ENCODE data around the gene PRKN.

The PRKN gene

DNA sequence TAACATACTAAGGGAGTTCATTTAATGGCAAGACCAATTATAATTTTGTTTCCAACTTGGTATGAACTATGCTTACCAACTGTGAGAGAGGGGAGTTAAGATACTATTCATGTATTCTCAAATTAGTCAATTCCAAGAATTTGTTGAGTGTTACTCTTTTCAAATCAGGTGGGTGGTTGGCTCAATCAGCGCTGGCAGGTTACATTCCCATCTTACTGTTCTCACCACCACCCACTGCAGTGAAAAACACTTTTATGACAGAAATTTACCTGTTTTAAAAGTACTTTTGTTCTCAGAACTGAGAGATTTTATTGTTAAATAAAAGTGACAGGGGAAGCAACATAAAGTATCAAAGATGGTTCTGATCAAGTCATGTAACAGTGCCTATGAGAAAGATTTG is 642.0 kb downstream of the PRKN start:
- no peaks in the 10 kb centered on the region for H3K4me1 ChIP-seq (ENCODE audit: insufficient read depth, low read length)
- H3K9ac ChIP-seq (ENCODE audit: low read depth, low read length) = no peak overlapping the region
- H3K9me3 ChIP-seq (ENCODE audit: insufficient read depth, low read depth, low read length) = no peaks in the 10 kb centered on the region
- H3K27ac ChIP-seq (ENCODE audit: low read length) = no peak overlapping the region
- H3K27me3 ChIP-seq (ENCODE audit: insufficient read depth, low read length) = no peaks in the 10 kb centered on the region
- H3K36me3 ChIP-seq (ENCODE audit: insufficient read depth, low read depth, low read length) = no peaks in the 10 kb centered on the region
- H3K4me3 ChIP-seq (ENCODE audit: low read length) = no peak overlapping the region

DNA sequence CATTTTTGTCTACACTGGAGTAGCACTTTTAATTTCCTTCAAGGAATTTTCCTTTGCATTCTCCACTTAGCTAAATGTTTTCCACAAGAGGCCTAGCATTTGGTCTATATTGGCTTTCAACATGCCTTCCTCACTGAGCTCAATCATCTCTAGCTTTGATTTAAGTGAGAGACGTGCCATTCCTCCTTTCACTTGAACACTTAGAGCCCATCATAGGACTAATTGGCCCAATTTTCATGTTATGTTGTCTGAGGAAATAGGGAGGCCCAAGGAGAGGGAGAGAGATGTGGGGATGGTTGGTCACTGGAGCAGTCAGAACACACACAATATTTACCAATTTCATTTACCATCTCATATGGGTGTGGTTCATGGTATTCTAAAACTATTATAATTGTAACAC is 645.0 kb downstream of the PRKN start:
- Histone ChIP-seq H3K4me1 (ENCODE audit: insufficient read depth, low read length) (no peaks in the 10 kb centered on the region), H3K9me3 (ENCODE audit: insufficient read depth, low read depth, low read length) (no peaks in the 10 kb centered on the region), H3K27me3 (ENCODE audit: insufficient read depth, low read length) (no peaks in the 10 kb centered on the region)

DNA sequence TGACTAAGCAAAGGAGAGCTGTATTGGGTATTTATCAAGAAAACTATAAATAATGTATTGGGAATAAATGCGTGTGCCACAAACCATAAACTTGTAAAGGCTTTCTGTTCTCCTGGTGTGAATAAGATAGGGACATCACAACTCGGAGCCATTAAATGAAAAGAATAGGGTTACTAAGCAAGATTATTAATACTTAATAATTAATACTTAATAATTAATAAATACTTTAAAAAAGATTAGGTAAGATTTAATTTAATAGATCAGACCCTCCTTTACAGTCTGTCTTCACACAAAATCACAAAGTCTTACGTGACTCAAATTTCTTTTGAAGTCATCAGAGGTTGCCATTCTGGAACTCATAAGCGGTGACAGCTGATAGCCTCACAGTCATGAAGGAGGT is 648.9 kb downstream of the PRKN start:
- Histone ChIP-seq H3K9ac (ENCODE audit: low read depth, low read length) (no peak overlapping the region), H3K27ac (ENCODE audit: low read length) (no peak overlapping the region), H3K27me3 (ENCODE audit: insufficient read depth, low read length) (no peaks in the 10 kb centered on the region), H3K9me3 (ENCODE audit: insufficient read depth, low read depth, low read length) (no peaks in the 10 kb centered on the region), H3K36me3 (ENCODE audit: insufficient read depth, low read depth, low read length) (no peaks in the 10 kb centered on the region), H3K4me3 (ENCODE audit: low read length) (no peak overlapping the region), H3K4me1 (ENCODE audit: insufficient read depth, low read length) (no peaks in the 10 kb centered on the region)

More for the DNA sequence above, 645.0 kb downstream of the PRKN start:
- H3K9ac ChIP-seq (ENCODE audit: low read depth, low read length) = no peak overlapping the region
- H3K27ac ChIP-seq (ENCODE audit: low read length) = no peak overlapping the region
- no peak overlapping the region for H3K4me3 ChIP-seq (ENCODE audit: low read length)
- no peaks in the 10 kb centered on the region for H3K36me3 ChIP-seq (ENCODE audit: insufficient read depth, low read depth, low read length)

DNA sequence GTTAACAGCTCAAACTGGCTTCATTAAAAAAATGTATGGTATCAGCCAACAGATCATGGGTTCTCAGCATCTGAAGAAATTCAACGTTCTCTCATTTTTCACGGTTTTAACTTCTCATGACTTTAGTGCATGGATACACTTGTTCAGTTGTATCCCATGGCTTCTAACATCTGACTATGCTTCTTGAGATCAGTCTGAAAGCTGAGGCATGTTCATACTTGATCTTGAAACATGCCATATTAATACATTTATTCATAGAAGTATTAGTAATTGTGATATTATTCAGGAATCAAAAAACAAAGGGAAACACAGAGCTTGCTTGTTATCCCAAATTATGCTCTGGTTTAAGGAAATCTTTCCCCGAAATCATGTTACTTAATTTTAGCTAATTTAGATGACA is 649.4 kb downstream of the PRKN start:
- no peak overlapping the region for H3K4me3 ChIP-seq (ENCODE audit: low read length)
- H3K27me3 ChIP-seq (ENCODE audit: insufficient read depth, low read length) = no peaks in the 10 kb centered on the region
- no peaks in the 10 kb centered on the region for H3K36me3 ChIP-seq (ENCODE audit: insufficient read depth, low read depth, low read length)
- no peak overlapping the region for H3K27ac ChIP-seq (ENCODE audit: low read length)
- H3K9me3 ChIP-seq (ENCODE audit: insufficient read depth, low read depth, low read length) = no peaks in the 10 kb centered on the region
- H3K9ac ChIP-seq (ENCODE audit: low read depth, low read length) = no peak overlapping the region
- H3K4me1 ChIP-seq (ENCODE audit: insufficient read depth, low read length) = no peaks in the 10 kb centered on the region

DNA sequence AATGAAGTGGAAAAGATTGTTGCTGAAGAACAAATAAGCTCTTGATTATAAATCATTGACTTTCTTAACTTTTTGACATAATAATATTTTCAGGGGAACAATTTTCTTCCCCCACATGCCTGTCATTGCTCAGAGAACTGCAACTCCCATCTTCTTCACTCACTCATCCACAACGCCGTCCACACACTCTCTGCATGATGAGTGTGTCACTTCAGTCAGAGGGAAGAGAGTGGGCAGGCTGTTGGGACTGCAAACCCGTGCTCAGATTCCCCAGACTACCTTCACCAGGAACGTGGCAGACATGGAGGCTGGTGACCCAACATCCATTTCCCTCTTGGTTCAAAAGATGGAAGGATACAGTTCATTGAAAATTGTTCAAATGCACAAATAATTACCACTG is 650.8 kb downstream of the PRKN start:
- Histone ChIP-seq H3K9me3 (ENCODE audit: insufficient read depth, low read depth, low read length) (no peaks in the 10 kb centered on the region), H3K27me3 (ENCODE audit: insufficient read depth, low read length) (no peaks in the 10 kb centered on the region), H3K4me3 (ENCODE audit: low read length) (no peak overlapping the region), H3K4me1 (ENCODE audit: insufficient read depth, low read length) (no peaks in the 10 kb centered on the region), H3K27ac (ENCODE audit: low read length) (no peak overlapping the region), H3K36me3 (ENCODE audit: insufficient read depth, low read depth, low read length) (no peaks in the 10 kb centered on the region), H3K9ac (ENCODE audit: low read depth, low read length) (no peak overlapping the region)

GRCh38 chr6:162074641-162075275 is 652.8 kb downstream of the PRKN start:
- H3K4me1 ChIP-seq (ENCODE audit: insufficient read depth, low read length) = no peaks in the 10 kb centered on the region
- no peaks in the 10 kb centered on the region for H3K36me3 ChIP-seq (ENCODE audit: insufficient read depth, low read depth, low read length)
- H3K9me3 ChIP-seq (ENCODE audit: insufficient read depth, low read depth, low read length) = no peaks in the 10 kb centered on the region
- no peaks in the 10 kb centered on the region for H3K27me3 ChIP-seq (ENCODE audit: insufficient read depth, low read length)
- no peak overlapping the region for H3K4me3 ChIP-seq (ENCODE audit: low read length)
- H3K27ac ChIP-seq (ENCODE audit: low read length) = no peak overlapping the region
- no peak overlapping the region for H3K9ac ChIP-seq (ENCODE audit: low read depth, low read length)

DNA sequence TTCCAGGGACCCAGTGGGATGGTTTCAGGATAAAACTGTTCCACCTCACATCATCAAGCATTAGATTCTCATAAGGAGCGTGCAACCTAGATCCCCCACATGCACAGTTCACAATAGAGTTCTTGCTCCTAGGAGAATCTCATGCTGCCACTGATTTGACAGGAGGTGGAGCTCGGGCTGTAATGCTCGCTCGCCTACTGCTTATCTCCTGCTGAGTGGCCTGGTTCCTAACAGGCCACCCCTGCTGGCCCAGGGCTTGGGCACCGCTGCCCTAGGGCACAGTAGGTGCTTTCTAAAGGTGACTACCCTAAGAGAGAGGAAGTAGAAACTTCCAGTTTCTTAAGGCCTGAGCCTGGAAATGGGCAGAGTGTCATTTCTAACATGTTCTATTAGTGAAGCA is 656.9 kb downstream of the PRKN start:
- Histone ChIP-seq H3K9me3 (ENCODE audit: insufficient read depth, low read depth, low read length) (no peaks in the 10 kb centered on the region), H3K4me1 (ENCODE audit: insufficient read depth, low read length) (no peaks in the 10 kb centered on the region), H3K9ac (ENCODE audit: low read depth, low read length) (no peak overlapping the region), H3K4me3 (ENCODE audit: low read length) (no peak overlapping the region), H3K27ac (ENCODE audit: low read length) (no peak overlapping the region), H3K36me3 (ENCODE audit: insufficient read depth, low read depth, low read length) (no peaks in the 10 kb centered on the region), H3K27me3 (ENCODE audit: insufficient read depth, low read length) (no peaks in the 10 kb centered on the region)

DNA sequence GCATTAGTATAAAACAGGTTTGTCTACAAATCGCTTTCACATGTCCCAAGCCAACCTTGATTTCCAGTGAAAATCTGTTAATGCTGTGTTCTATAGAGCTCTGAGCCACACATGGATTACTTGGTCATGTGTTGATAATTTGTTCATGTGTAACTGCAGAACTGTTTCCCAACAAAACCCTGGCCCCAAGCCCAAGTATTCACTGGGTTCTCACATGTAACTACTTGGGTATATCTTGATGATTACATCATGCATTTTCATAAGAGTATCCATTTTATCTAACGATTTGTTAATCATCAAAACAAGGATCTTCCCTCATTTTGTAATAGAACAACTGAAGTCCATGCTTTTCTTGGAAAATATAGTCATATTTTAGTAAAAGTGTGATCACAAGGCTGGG is 657.6 kb downstream of the PRKN start:
- H3K27ac ChIP-seq (ENCODE audit: low read length) = no peak overlapping the region
- H3K9me3 ChIP-seq (ENCODE audit: insufficient read depth, low read depth, low read length) = no peaks in the 10 kb centered on the region
- no peak overlapping the region for H3K4me3 ChIP-seq (ENCODE audit: low read length)
- H3K4me1 ChIP-seq (ENCODE audit: insufficient read depth, low read length) = no peaks in the 10 kb centered on the region
- no peaks in the 10 kb centered on the region for H3K27me3 ChIP-seq (ENCODE audit: insufficient read depth, low read length)
- no peaks in the 10 kb centered on the region for H3K36me3 ChIP-seq (ENCODE audit: insufficient read depth, low read depth, low read length)
- no peak overlapping the region for H3K9ac ChIP-seq (ENCODE audit: low read depth, low read length)

GRCh38 chr6:162068340-162068739 is 659.2 kb downstream of the PRKN start:
- H3K9me3 ChIP-seq (ENCODE audit: insufficient read depth, low read depth, low read length) = no peaks in the 10 kb centered on the region

GRCh38 chr6:162063666-162064065 is 663.9 kb downstream of the PRKN start:
- H3K27me3 ChIP-seq (ENCODE audit: insufficient read depth, low read length) = no peaks in the 10 kb centered on the region
- no peak overlapping the region for H3K27ac ChIP-seq (ENCODE audit: low read length)
- no peaks in the 10 kb centered on the region for H3K9me3 ChIP-seq (ENCODE audit: insufficient read depth, low read depth, low read length)

More at GRCh38 chr6:162068340-162068739, 659.2 kb downstream of the PRKN start:
- no peaks in the 10 kb centered on the region for H3K27me3 ChIP-seq (ENCODE audit: insufficient read depth, low read length)
- no peak overlapping the region for H3K4me3 ChIP-seq (ENCODE audit: low read length)
- H3K4me1 ChIP-seq (ENCODE audit: insufficient read depth, low read length) = no peaks in the 10 kb centered on the region
- H3K27ac ChIP-seq (ENCODE audit: low read length) = no peak overlapping the region
- H3K36me3 ChIP-seq (ENCODE audit: insufficient read depth, low read depth, low read length) = no peaks in the 10 kb centered on the region
- no peak overlapping the region for H3K9ac ChIP-seq (ENCODE audit: low read depth, low read length)

GRCh38 chr6:162058281-162058875 is 669.2 kb downstream of the PRKN start:
- Histone ChIP-seq H3K9me3 (ENCODE audit: insufficient read depth, low read depth, low read length) (no peaks in the 10 kb centered on the region), H3K9ac (ENCODE audit: low read depth, low read length) (no peak overlapping the region), H3K27ac (ENCODE audit: low read length) (no peak overlapping the region), H3K4me3 (ENCODE audit: low read length) (no peak overlapping the region), H3K27me3 (ENCODE audit: insufficient read depth, low read length) (no peaks in the 10 kb centered on the region), H3K4me1 (ENCODE audit: insufficient read depth, low read length) (0 out of 2 replicates have a peak, but pooled peaks cover 3% of the 10 kb centered on the region), H3K36me3 (ENCODE audit: insufficient read depth, low read depth, low read length) (no peaks in the 10 kb centered on the region)

More at GRCh38 chr6:162063666-162064065, 663.9 kb downstream of the PRKN start:
- Histone ChIP-seq H3K36me3 (ENCODE audit: insufficient read depth, low read depth, low read length) (no peaks in the 10 kb centered on the region), H3K4me3 (ENCODE audit: low read length) (no peak overlapping the region), H3K4me1 (ENCODE audit: insufficient read depth, low read length) (no peaks in the 10 kb centered on the region), H3K9ac (ENCODE audit: low read depth, low read length) (no peak overlapping the region)

DNA sequence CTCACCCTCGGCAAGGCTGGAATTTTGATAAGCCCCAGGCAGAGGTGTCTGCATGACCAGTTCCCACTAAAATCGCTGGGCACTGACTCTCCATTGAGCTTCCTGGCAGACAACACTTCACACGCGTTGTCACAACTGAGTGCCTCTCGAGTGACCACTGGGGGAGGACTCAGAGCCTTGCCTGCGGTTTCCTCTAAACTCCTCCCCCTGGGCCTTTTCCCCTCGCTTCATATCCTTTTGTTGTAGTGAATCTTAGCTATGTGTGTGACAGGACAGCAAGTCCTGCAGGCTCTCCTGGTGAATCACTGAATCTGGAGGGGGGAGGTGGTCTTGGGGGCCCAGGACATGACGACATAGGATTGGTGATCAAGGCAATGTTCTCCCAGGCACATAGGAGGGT is 670.8 kb downstream of the PRKN start:
- no peak overlapping the region for H3K4me3 ChIP-seq (ENCODE audit: low read length)
- no peak overlapping the region for H3K27ac ChIP-seq (ENCODE audit: low read length)
- no peaks in the 10 kb centered on the region for H3K9me3 ChIP-seq (ENCODE audit: insufficient read depth, low read depth, low read length)
- no peaks in the 10 kb centered on the region for H3K36me3 ChIP-seq (ENCODE audit: insufficient read depth, low read depth, low read length)
- H3K27me3 ChIP-seq (ENCODE audit: insufficient read depth, low read length) = no peaks in the 10 kb centered on the region
- 0 out of 2 replicates have a peak, but pooled peaks cover 3% of the 10 kb centered on the region for H3K4me1 ChIP-seq (ENCODE audit: insufficient read depth, low read length)
- no peak overlapping the region for H3K9ac ChIP-seq (ENCODE audit: low read depth, low read length)

Data from iPS-20b (cell line).